Neuronal stem cell (in vitro differentiated cells): Measurements from ENCODE around the gene FBXL13.
"Not testable (repeated sequence)": the region's sequence is repeated elsewhere in the genome, so short reads cannot be mapped to it uniquely, and the experiment has no call there.

Source experiments
- DNase-seq: peaks from one replicate; pipeline ENCODE4 v3.0.0-alpha.2; 2013; ENCODE audit warnings: low spot score
- H2AFZ ChIP-seq: one replicate; pipeline ENCODE4 v1.6.1; 2013; ENCODE audit warnings: mild to moderate bottlenecking, low read length, inconsistent platforms
- H2AK5ac ChIP-seq: 2 replicates; pipeline ENCODE4 v1.6.1; 2013; ENCODE audit warnings: low read depth, mild to moderate bottlenecking, inconsistent platforms, low read length, moderate library complexity, mixed read lengths
- H2BK120ac ChIP-seq: 2 replicates; pipeline ENCODE4 v1.6.1; 2013; ENCODE audit warnings: low read depth, mild to moderate bottlenecking, inconsistent platforms, low read length, moderate library complexity, mixed read lengths
- H2BK12ac ChIP-seq: one replicate; pipeline ENCODE4 v1.6.1; 2013; ENCODE audit warnings: low read length, inconsistent platforms
- H2BK15ac ChIP-seq: 2 replicates; pipeline ENCODE4 v1.6.1; 2013; ENCODE audit warnings: mild to moderate bottlenecking, low read length, inconsistent platforms, mixed read lengths
- H2BK5ac ChIP-seq: one replicate; pipeline ENCODE4 v1.6.1; 2013; ENCODE audit warnings: inconsistent platforms, mild to moderate bottlenecking, low read length, moderate library complexity
- H3K14ac ChIP-seq: one replicate; pipeline ENCODE4 v1.6.1; 2013; ENCODE audit warnings: low read length, inconsistent platforms
- H3K18ac ChIP-seq: 2 replicates; pipeline ENCODE4 v1.6.1; 2013; ENCODE audit warnings: low read length, inconsistent platforms
- H3K23ac ChIP-seq: 2 replicates; pipeline ENCODE4 v1.6.1; 2013; ENCODE audit warnings: low read depth, mild to moderate bottlenecking, mixed read lengths, low read length, inconsistent platforms; ENCODE audit not compliant: poor library complexity
- H3K27ac ChIP-seq: replicated peaks from 3 replicates; pipeline ENCODE4 v1.5.1; 2013; ENCODE audit warnings: low read length, inconsistent platforms
- H3K27me3 ChIP-seq, 3 experiments: 2 replicates each; pipeline ENCODE4 v1.6.1; 2013; ENCODE audit warnings: low read length in 3 of 3, mild to moderate bottlenecking in 2 of 3, inconsistent platforms in 1 of 3, low read depth in 1 of 3, mixed read lengths in 1 of 3, moderate library complexity in 1 of 3; ENCODE audit not compliant: control insufficient read depth in 3 of 3, insufficient read depth in 3 of 3
- H3K36me3 ChIP-seq, 2 donors: replicated peaks in 1 of 2; 2 replicates each; pipeline ENCODE4 v1.6.1; 2013; ENCODE audit warnings: low read length in 2 of 2; ENCODE audit not compliant: control insufficient read depth in 2 of 2, insufficient read depth in 2 of 2
- H3K4ac ChIP-seq: 2 replicates; pipeline ENCODE4 v1.6.1; 2013; ENCODE audit warnings: inconsistent platforms, mild to moderate bottlenecking, low read length, moderate library complexity
- H3K4me1 ChIP-seq, 2 donors: 1 replicate in 1 of 2; 2 replicates in 1 of 2; pipeline ENCODE4 v1.6.1; 2013; ENCODE audit warnings: low read length in 2 of 2, low read depth in 1 of 2; ENCODE audit not compliant: control insufficient read depth in 2 of 2, insufficient read depth in 1 of 2
- H3K4me2 ChIP-seq: one replicate; pipeline ENCODE4 v1.6.1; 2013; ENCODE audit warnings: mild to moderate bottlenecking, low read length, inconsistent platforms; ENCODE audit not compliant: insufficient read depth, poor library complexity, severe bottlenecking
- H3K4me3 ChIP-seq, 2 donors: 2 replicates each; pipeline ENCODE4 v1.5.1; 2013; ENCODE audit warnings: low read length in 2 of 2, mild to moderate bottlenecking in 2 of 2, inconsistent platforms in 1 of 2, moderate library complexity in 1 of 2
- H3K79me1 ChIP-seq: one replicate; pipeline ENCODE4 v1.6.1; 2013; ENCODE audit warnings: low read depth, mild to moderate bottlenecking, inconsistent platforms, low read length, moderate library complexity
- H3K9ac ChIP-seq: one replicate; pipeline ENCODE4 v1.6.1; 2013; ENCODE audit warnings: mild to moderate bottlenecking, low read depth, low read length, inconsistent platforms; ENCODE audit not compliant: poor library complexity
- H3K9me3 ChIP-seq, 2 donors: replicated peaks in 1 of 2; 2 replicates each; pipeline versions ENCODE3 to v1.6.1; 2013; ENCODE audit warnings: low read length in 2 of 2, mild to moderate bottlenecking in 2 of 2, inconsistent platforms in 1 of 2, low read depth in 1 of 2, mixed read lengths in 1 of 2, moderate library complexity in 1 of 2; ENCODE audit not compliant: control insufficient read depth in 2 of 2, insufficient read depth in 1 of 2
- H4K8ac ChIP-seq: one replicate; pipeline ENCODE4 v1.6.1; 2013; ENCODE audit warnings: low read depth, mild to moderate bottlenecking, inconsistent platforms, low read length, moderate library complexity
- H4K91ac ChIP-seq: one replicate; pipeline ENCODE4 v1.6.1; 2013; ENCODE audit warnings: low read length, low read depth, mild to moderate bottlenecking, inconsistent platforms; ENCODE audit not compliant: poor library complexity
- WGBS, 2 donors: extraction: QIAGEN DNeasy Blood & Tissue Kit; methylation state at CpG; one replicate each; pipeline ENCODE4 v1.1.7; 2013; ENCODE audit warnings: missing lambda C conversion rate in 2 of 2, mixed read lengths in 1 of 2; ENCODE audit not compliant: insufficient read length in 2 of 2, insufficient replicate concordance in 1 of 2; ENCODE audit errors: extremely low coverage in 2 of 2; 5-methylcytosine and 5-hydroxymethylcytosine counted together

Gene FBXL13

GRCh38 chr7:103003004-103003403, 71.6 kb downstream of the FBXL13 start:
- Histone ChIP-seq H2BK120ac (no peak overlapping the region), H3K23ac (no peak overlapping the region), H3K79me1 (no peaks in the 10 kb centered on the region), H3K4me3 (no peak overlapping the region), H2AFZ (no peak overlapping the region), H3K18ac (no peak overlapping the region), H3K27me3 (no peaks in the 10 kb centered on the region), H2BK15ac (no peak overlapping the region), H3K4ac (no peak overlapping the region), H3K27ac (no peak overlapping the region), H3K9me3 (peaks cover 4 to 14% of the 10 kb centered on the region in 2 donors), H4K8ac (no peak overlapping the region), H3K4me1 (no peaks in the 10 kb centered on the region), H3K4me2 (no peak overlapping the region), H2BK5ac (no peak overlapping the region), H3K9ac (no peak overlapping the region), H2AK5ac (no peak overlapping the region), H3K36me3 (no peaks in the 10 kb centered on the region), H4K91ac (no peak overlapping the region), H3K14ac (no peak overlapping the region), H2BK12ac (no peak overlapping the region)
- DNase-seq: no peak
- WGBS, 2 donors: no CpG with 5 or more reads among the region's 1 CpG

GRCh38 chr7:103001210-103001609, 73.4 kb downstream of the FBXL13 start:
- no peaks in the 10 kb centered on the region for H3K36me3 ChIP-seq
- no peak overlapping the region for H3K4me2 ChIP-seq
- no peak for DNase-seq
- H3K4me3 ChIP-seq: no peak overlapping the region
- no peak overlapping the region for H3K9ac ChIP-seq
- H3K4ac ChIP-seq: no peak overlapping the region
- H3K14ac ChIP-seq: no peak overlapping the region
- WGBS, 2 donors: 100% methylated on average over 1 of the region's 2 CpGs; no CpG with 5 or more reads in 1 of the 2 donors
- no peak overlapping the region for H4K8ac ChIP-seq
- H3K9me3 ChIP-seq: peaks cover 4 to 14% of the 10 kb centered on the region in 2 donors
- H2AK5ac ChIP-seq: no peak overlapping the region
- no peak overlapping the region for H4K91ac ChIP-seq
- H3K4me1 ChIP-seq: no peaks in the 10 kb centered on the region
- H3K27me3 ChIP-seq: no peaks in the 10 kb centered on the region
- no peak overlapping the region for H2BK12ac ChIP-seq
- no peaks in the 10 kb centered on the region for H3K79me1 ChIP-seq
- H3K27ac ChIP-seq: no peak overlapping the region
- H3K23ac ChIP-seq: no peak overlapping the region
- no peak overlapping the region for H2BK120ac ChIP-seq
- H2BK5ac ChIP-seq: no peak overlapping the region
- no peak overlapping the region for H3K18ac ChIP-seq
- H2BK15ac ChIP-seq: no peak overlapping the region
- no peak overlapping the region for H2AFZ ChIP-seq

GRCh38 chr7:102996957-102997356, 77.6 kb downstream of the FBXL13 start:
- DNase-seq: no peak
- Histone ChIP-seq H2BK15ac (no peak overlapping the region), H3K4me2 (no peak overlapping the region), H3K9ac (no peak overlapping the region), H4K8ac (no peak overlapping the region), H3K14ac (no peak overlapping the region), H3K4me1 (no peaks in the 10 kb centered on the region), H2AK5ac (no peak overlapping the region), H3K4ac (no peak overlapping the region), H3K27me3 (no peaks in the 10 kb centered on the region), H3K23ac (no peak overlapping the region), H3K27ac (no peak overlapping the region), H4K91ac (no peak overlapping the region), H2BK12ac (no peak overlapping the region), H2BK5ac (no peak overlapping the region), H3K18ac (no peak overlapping the region), H2BK120ac (no peak overlapping the region), H2AFZ (no peak overlapping the region), H3K36me3 (no peaks in the 10 kb centered on the region), H3K4me3 (no peak overlapping the region), H3K79me1 (no peaks in the 10 kb centered on the region), H3K9me3 (no peaks in the 10 kb centered on the region)
- WGBS, 2 donors: no CpG with 5 or more reads among the region's 5 CpGs

- H3K4me1 ChIP-seq, H2BK15ac ChIP-seq, H2AFZ ChIP-seq, H3K36me3 ChIP-seq, H3K4ac ChIP-seq, H4K8ac ChIP-seq, H3K4me3 ChIP-seq, H2BK5ac ChIP-seq, H2BK12ac ChIP-seq, H3K9ac ChIP-seq, H3K23ac ChIP-seq, H2AK5ac ChIP-seq, H3K79me1 ChIP-seq, H3K9me3 ChIP-seq, H3K4me2 ChIP-seq, H4K91ac ChIP-seq, DNase-seq, H3K18ac ChIP-seq, H2BK120ac ChIP-seq, H3K27ac ChIP-seq, H3K27me3 ChIP-seq, H3K14ac ChIP-seq: not testable (repeated sequence)
- WGBS, 2 donors: no CpG with 5 or more reads among the region's 5 CpGs
Observed at GRCh38 chr7:102995609-102996008, 79.0 kb downstream of the FBXL13 start.
